Adrenal gland (tissue), 12 donors: Measurements from ENCODE around the gene RAB4A. TPM values are rescaled to one million over a fixed set of nuclear protein-coding genes. Genes with fewer than 3 reads are reported as not detected.

Experiments
- DNase-seq, 7 donors: peaks; one replicate each; pipeline ENCODE4 v3.0.0-alpha.2; 2019 to 2020
- H3K27ac ChIP-seq, 5 donors: fragments of 200-600 bp; sonication (generic) in 4 of 5; 1 replicate in 3 of 5; 2 replicates in 2 of 5; pipeline versions ENCODE4 v1.5.1 to v1.8.0; 2016 to 2020; ENCODE audit warnings: mild to moderate bottlenecking in 1 of 5
- H3K27me3 ChIP-seq: fragments of 200-600 bp; 2 replicates; pipeline ENCODE4 v1.8.0; 2021
- H3K36me3 ChIP-seq, 2 donors: fragments of 200-600 bp; replicated peaks in 1 of 2; 1 replicate in 1 of 2; 2 replicates in 1 of 2; pipeline versions ENCODE4 v1.5.1 to v1.8.0; 2018 to 2022
- H3K4me1 ChIP-seq, 2 donors: fragments of 200-600 bp; replicated peaks in 1 of 2; 1 replicate in 1 of 2; 2 replicates in 1 of 2; pipeline versions ENCODE4 v1.5.1 to v1.8.0; 2018 to 2021
- H3K4me3 ChIP-seq, 4 donors: fragments of 200-600 bp; sonication (generic) in 3 of 4; one replicate each; pipeline ENCODE4 v1.5.1; 2016 to 2018
- H3K9me3 ChIP-seq, 3 donors: fragments of 200-600 bp; sonication (generic) in 1 of 3; replicated peaks in 1 of 3; 1 replicate in 2 of 3; 2 replicates in 1 of 3; pipeline versions ENCODE4 v1.5.1 to v1.8.0; 2016 to 2021
- POLR2A ChIP-seq, 2 donors: fragments of 450-650 bp; IDR thresholded peaks; one replicate each; pipeline ENCODE4 v1.6.1; 2017; ENCODE audit warnings: antibody characterized with exemption in 2 of 2, mild to moderate bottlenecking in 2 of 2, moderate library complexity in 1 of 2
- WGBS, 4 donors: extraction: QIAGEN DNeasy Blood & Tissue Kit in 2 of 4; methylation state at CpG; one replicate each; pipeline versions ENCODE4 v1.1.5 to v1.1.7; 2013 to 2017; 5-methylcytosine and 5-hydroxymethylcytosine counted together
- intact Hi-C, 2 donors: fragments of 100-400 bp; cut with DNase I; formaldehyde crosslinking; loops; one replicate each; pipeline versions ENCODE4 v1.14.1 to v1.15.0; 2022 to 2023
- polyA plus RNA-seq, 3 donors: library from polyadenylated mRNA; stranded (reverse); fragments of 200-250 nt in 2 of 3; fragments of 350-450 nt in 1 of 3; fragmentation: Illumina TruSeq in 1 of 3; extraction: RNeasy Lipid Tissue Mini Kit (QIAGEN cat#74804) in 1 of 3; gene quantifications; one replicate each; pipeline ENCODE4 v1.2.3, GENCODE V29; 2013 to 2014
- total RNA-seq, 9 donors: library from RNA; depleted of rRNA in 4 of 9; stranded (reverse); fragments of >200 nt in 4 of 9; fragments of 120-200 nt in 1 of 9; fragmentation: NEBNext Ultra II Directional in 1 of 9; extraction: Animal tissue kit (Norgen Biotek cat#: 25700) in 1 of 9; gene quantifications; one replicate each; pipeline versions ENCODE4 v1.1.0 to v1.2.4, GENCODE V29; 2013 to 2023
- TF ChIP-seq, protein P1 (sequence below), 6 experiments: fragments of 450-650 bp in 4 of 6; fragments of 200-600 bp in 2 of 6; sonication (generic) in 1 of 6; IDR thresholded peaks; 1 replicate in 5 of 6; 2 replicates in 1 of 6; pipeline versions ENCODE4 v1.5.1 to v1.8.0; 2016 to 2021; ENCODE audit warnings: antibody characterized with exemption in 6 of 6, mild to moderate bottlenecking in 2 of 6, moderate library complexity in 1 of 6
- donor health status: healthy with polysubstance abuse.
- donor health status: Bipolar disorder and iron deficiency.
- donor health status: DM: yes; HTN: yes; CAD: no.
- donor health status: DM: no; HTN: no; CAD: no.
- donor health status: DM: no; HTN: no; CAD: no.
- donor health status: DM: yes; HTN: yes; CAD: no.

Gene RAB4A
- total and polyA plus RNA-seq, 12 donors, result 14.5 to 80.9 (median 45.3) TPM

DNA sequence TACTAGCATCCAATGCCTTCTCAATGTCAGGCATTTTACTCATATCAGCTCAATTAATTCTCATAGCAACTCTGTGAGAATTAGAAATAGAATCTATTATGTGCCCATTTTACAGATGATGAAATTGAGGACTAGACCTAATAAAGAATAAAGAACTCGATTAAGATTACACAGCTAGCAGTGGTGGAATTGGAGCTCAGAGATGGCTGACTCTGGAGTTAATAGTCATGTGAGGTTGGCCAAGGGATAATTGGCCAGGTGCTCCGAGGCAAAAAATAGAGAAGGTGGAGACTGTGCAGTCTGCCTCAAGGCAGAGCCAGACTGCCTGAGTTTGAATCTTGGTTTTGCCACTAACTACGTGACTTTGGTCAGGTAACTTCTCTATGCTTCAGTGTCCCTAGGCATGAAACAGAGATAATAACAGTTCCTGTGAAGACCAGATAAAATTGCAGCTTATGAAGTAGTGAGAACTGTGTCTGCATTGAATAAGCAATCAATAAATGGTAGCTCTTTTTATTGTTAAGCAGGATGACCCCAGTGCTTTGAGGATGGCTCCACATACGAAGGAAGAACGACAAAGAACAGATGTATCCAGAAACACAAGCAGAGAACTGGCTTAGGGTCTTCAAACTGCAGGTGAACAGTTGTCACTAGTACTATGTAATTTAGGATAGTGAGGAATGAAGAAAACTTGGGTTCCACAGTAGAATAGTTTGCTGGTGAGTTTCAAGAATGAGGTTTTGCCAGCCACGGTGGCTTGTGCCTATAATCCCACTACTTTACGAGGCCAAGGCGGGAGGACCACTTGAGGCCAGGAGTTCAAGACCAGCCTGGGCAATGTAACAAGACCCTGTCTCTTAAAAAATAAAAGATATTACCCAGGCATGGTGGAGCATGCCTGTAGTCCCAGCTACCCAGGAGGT lies 78.8 kb downstream of the RAB4A start:
- H3K4me1 ChIP-seq, result no peaks in the 10 kb centered on the region
- intact Hi-C loops, result loop anchor here in 1 of 2 donors (10.0 kb wide), 1 partner anchor 75 kb away; the partner anchor contains the start of gene RAB4A
- no peak for DNase-seq
- WGBS, 4 donors, result 73 to 85% (median 77%) methylated on average over 8 of the region's 8 CpGs
- H3K9me3 ChIP-seq, result no peaks in the 10 kb centered on the region
- no peak overlapping the region for H3K4me3 ChIP-seq
- TF ChIP-seq, protein P1, sequence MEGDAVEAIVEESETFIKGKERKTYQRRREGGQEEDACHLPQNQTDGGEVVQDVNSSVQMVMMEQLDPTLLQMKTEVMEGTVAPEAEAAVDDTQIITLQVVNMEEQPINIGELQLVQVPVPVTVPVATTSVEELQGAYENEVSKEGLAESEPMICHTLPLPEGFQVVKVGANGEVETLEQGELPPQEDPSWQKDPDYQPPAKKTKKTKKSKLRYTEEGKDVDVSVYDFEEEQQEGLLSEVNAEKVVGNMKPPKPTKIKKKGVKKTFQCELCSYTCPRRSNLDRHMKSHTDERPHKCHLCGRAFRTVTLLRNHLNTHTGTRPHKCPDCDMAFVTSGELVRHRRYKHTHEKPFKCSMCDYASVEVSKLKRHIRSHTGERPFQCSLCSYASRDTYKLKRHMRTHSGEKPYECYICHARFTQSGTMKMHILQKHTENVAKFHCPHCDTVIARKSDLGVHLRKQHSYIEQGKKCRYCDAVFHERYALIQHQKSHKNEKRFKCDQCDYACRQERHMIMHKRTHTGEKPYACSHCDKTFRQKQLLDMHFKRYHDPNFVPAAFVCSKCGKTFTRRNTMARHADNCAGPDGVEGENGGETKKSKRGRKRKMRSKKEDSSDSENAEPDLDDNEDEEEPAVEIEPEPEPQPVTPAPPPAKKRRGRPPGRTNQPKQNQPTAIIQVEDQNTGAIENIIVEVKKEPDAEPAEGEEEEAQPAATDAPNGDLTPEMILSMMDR (IDR thresholded peaks at IDR 0.05), result no peak
- no peak for TF ChIP-seq POLR2A (IDR thresholded peaks at IDR 0.05)
- no peaks in the 10 kb centered on the region for H3K36me3 ChIP-seq
- H3K27me3 ChIP-seq, result peaks cover 4% of the 10 kb centered on the region
- H3K27ac ChIP-seq, result no peak overlapping the region

DNA sequence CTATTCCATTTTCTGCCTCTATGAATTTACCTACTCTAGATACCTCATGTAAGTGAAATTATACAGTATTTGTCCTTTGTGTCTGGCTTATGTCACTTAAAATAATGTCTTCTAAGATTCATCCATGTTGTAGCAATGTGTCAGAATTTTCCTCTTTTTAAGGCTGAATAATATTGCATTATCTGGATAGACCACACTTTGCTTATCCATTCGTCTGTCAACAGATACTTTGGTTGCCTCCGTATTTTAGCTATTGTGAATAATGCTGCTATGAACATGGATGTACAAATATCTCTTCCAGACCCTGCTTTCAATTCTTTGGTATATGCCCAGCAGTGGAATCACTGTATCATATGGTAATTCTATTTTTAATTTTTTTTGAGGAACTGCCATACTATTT lies 82.1 kb downstream of the RAB4A start:
- no peaks in the 10 kb centered on the region for H3K9me3 ChIP-seq
- WGBS, 4 donors, result 72 to 90% (median 77%) methylated on average over 2 of the region's 2 CpGs
- intact Hi-C loops, result no loop called here

DNA sequence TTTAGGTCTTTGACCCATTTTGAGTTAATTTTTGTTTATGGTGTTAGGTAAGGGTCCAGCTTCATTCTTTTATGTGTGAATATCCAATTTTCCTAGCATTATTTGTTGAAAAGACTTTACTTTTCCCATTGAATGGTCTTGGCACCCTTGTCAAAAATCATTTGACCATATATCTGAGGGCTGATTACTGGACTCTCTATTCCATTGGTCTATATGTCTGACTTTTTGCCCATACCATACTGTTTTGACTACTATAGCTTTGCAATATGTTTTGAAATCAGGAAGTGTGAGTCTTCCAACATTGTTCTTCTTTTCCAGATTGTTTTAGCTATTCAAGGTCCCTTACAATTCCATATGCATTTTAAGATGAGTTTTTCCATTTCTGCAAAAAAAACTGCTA lies 83.3 kb downstream of the RAB4A start:
- DNase-seq, result no peak
- intact Hi-C loops, result no loop called here
- Histone ChIP-seq H3K36me3 (no peaks in the 10 kb centered on the region), H3K27ac (no peak overlapping the region), H3K27me3 (peaks cover 4% of the 10 kb centered on the region), H3K4me1 (no peaks in the 10 kb centered on the region), H3K9me3 (no peaks in the 10 kb centered on the region), H3K4me3 (no peak overlapping the region)
- TF ChIP-seq, protein P1 (IDR thresholded peaks at IDR 0.05), result no peak
- TF ChIP-seq POLR2A (IDR thresholded peaks at IDR 0.05), result no peak

More for the DNA sequence above, 82.1 kb downstream of the RAB4A start:
- no peak for DNase-seq
- Histone ChIP-seq H3K27ac (no peak overlapping the region), H3K4me1 (no peaks in the 10 kb centered on the region), H3K27me3 (peaks cover 4% of the 10 kb centered on the region), H3K36me3 (no peaks in the 10 kb centered on the region), H3K4me3 (no peak overlapping the region)
- TF ChIP-seq, protein P1 (IDR thresholded peaks at IDR 0.05), result no peak
- no peak for TF ChIP-seq POLR2A (IDR thresholded peaks at IDR 0.05)

Other genes with a start within 250 kb of the RAB4A start
- 1 to 10 TPM; 2.8 to 5.4 (median 4.2) TPM for gene CCSAP, start 71.9 kb downstream of the RAB4A start, total RNA-seq
- gene CCSAP, start 71.9 kb downstream of the RAB4A start, polyA plus RNA-seq, result 1 to 10 TPM; 1.7 to 4.6 (median 3.6) TPM
- 10 to 100 TPM in 1 of 9 donors, 1 to 10 TPM in 1, under 1 TPM in 3, not detected in 4; 0.14 to 53.3 (median 0.50) TPM for gene ACTA1, start 163.0 kb downstream of the RAB4A start, total RNA-seq
- 1 to 10 TPM in 2 of 3 donors, under 1 TPM in 1; 0.18 to 4.1 (median 2.9) TPM for gene ACTA1, start 163.0 kb downstream of the RAB4A start, polyA plus RNA-seq
- gene NUP133, start 237.2 kb downstream of the RAB4A start, total RNA-seq, result 10 to 100 TPM; 23.8 to 48.5 (median 36.7) TPM
- gene NUP133, start 237.2 kb downstream of the RAB4A start, polyA plus RNA-seq, result 10 to 100 TPM in 2 of 3 donors, 1 to 10 TPM in 1; 9.8 to 26.9 (median 10.6) TPM